LoVo (cell line): Measurements from ENCODE around the gene ENKUR.
"Not testable (repeated sequence)": the region's sequence is repeated elsewhere in the genome, so short reads cannot be mapped to it uniquely, and the experiment has no call there.

Experiments
- DNase-seq: peaks from one replicate; pipeline ENCODE4 v3.0.0-alpha.2; 2016; ENCODE audit warnings: low spot score

The ENKUR gene

DNA sequence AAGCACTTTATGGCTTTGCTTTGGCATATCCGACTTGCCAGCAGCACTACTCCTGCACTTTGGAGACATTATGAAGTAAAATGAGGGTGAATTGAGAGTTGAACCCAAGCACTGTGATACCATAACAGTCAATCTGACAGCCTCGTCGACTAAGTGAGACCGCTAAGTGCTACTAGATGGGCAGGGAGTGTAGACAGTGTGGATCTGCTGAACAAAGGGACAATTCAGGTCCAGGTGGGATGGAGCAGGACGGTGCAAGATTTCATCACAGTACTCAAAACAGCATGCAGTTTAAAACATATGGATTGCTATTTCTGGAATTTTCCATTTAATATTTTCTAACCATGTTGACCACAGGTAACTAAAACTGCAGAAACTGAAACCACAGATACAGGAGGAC is 42.8 kb downstream of the ENKUR start:
- no peak for DNase-seq

- DNase-seq, result no peak
Measured at GRCh38 chr10:24971374-24971773, 44.6 kb downstream of the ENKUR start.

DNA sequence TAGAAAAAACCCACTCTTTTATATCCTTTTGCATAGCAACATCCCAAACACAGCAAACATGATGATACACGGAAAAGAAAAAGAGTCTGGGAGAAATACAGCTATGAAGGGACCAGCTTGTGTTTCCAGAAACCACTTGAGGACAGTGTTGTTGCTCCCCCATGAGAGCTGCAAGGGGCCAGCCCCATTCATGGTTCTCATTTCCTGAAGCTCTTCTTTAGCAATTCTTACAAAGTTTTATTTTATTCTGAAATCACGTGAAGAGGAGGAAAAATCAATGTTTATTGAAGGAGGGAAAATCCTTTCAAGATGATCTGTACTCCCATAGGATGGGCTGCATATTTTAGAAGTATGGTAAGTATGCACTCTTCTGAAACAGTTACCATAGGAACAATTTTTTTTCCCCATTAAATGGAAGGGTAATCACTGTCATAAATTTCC is 46.1 kb downstream of the ENKUR start:
- no peak for DNase-seq

- DNase-seq, result not testable (repeated sequence)
Measured at GRCh38 chr10:24968951-24969350, 47.0 kb downstream of the ENKUR start.

DNA sequence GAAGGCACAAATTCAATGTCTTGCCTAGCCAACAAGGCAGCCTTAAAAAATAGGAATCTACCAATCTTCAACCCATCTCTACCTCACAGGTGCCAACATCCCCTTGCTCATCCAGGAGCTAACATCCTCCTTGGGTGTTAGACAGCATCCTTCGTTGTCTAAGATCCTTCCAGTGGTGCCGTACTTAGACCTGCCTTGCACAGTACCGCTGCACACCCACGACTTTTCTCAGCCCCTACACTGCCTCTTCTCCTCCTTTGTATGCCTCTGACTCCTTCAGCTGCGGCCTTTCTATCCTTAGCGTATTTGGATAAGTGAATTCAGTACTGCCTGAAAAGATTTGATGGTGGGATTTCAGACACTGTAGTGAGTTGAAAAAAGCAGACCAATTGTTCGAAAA is 47.6 kb downstream of the ENKUR start:
- DNase-seq, result no peak

DNA sequence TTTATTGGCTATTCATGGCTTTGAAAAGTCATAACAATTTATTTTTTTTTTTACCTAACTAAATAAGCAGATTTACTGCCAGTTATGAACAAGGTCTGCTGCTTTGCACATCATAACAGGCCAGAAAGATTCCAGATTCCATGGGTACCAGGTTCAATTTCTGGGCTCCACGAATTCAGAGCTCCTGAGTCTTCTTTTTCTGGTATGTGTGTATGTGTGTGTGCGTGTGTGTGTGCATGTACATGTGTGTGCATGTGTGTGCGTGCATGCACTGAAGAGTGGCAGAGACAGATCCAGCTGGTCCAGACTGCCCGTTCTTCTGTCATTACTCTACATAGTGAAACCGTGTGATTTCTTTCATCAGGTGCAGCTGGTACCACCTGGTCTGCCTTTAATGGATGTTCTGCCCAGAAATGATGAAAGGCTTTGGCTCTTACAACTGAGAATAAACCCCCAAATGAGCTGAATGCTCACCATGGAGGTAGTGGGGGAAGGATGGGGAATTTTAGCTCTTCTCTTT is 48.9 kb downstream of the ENKUR start:
- no peak for DNase-seq

GRCh38 chr10:24965051-24965450 is 50.9 kb downstream of the ENKUR start:
- DNase-seq, result no peak

DNA sequence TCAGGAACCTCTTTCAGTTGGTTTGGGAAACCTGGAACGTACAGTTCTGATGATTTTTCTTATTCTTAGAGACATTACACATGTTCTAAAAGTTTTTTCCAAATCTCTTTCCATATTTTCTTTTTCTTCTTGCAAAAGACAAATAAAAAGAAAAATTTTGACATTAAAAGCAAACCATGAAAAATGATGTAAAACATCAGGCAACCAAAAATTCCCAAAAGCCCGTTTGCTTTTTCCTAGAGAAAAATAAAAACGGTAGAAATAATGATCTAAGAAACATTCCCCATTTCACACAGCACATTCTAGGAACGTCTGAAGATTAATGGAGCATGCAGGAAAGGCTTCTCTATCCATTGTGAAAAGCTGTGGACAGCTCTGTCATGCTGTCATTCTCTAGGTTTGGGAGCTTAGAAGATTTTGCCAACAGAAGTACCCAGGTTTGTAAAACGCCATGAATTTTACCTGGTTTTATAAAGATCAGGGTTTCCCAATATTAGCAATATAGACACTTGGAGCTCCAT is 52.4 kb downstream of the ENKUR start:
- DNase-seq, result no peak

DNA sequence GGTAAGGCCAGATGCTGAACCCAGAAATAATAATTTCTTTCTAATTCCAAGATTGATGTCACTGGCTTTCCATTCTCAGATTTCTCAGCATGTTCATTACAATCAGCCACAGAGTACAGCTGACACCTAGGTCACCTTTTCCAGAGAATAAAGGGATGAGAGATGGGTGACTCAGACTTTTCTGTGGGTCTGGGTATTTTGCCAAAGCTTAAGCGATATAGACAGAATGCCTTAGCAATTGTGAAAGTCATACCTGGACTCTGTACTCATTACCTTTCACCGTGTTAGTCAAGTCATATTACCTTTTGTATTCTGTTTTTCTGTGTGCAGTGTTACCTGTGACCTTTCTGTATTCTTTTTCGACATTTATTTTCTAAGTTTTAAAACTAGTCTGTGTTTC is 53.0 kb downstream of the ENKUR start:
- DNase-seq, result peak; percentile 90

GRCh38 chr10:24961582-24961981 is 54.4 kb downstream of the ENKUR start:
- no peak for DNase-seq

- no peak for DNase-seq
Measured at GRCh38 chr10:24959382-24959730, 56.6 kb downstream of the ENKUR start.

DNA sequence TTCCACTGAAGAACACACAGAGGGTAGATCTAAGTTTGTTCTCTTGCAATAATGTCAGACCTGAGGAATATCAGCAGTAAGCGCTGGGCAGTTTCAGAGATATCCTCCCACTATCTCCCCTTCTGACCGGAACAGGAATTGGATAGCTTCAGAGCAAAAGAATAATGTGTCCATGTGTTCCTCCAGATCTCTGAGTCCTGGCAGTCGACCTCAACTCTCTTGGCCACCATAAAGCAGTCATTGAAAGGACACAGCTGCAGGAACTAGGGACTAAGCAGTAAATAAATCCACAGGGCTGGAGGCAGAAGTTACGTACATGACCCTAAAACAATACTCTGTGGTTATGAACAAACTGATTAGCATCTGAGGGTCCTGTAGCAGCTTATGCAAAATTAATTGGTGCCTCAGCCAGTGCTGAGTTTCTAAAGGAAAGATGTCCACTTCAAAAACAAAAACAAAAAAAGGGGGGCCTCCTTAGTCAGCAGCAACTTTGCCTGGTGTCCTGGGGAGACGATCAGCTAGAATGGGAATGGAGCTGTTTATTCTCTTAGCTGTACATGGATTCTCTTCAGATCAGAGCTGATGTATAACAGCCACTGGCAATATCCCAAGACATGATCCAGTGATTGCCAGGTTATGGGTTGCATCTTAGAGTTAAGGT is 57.1 kb downstream of the ENKUR start:
- DNase-seq, result no peak

- DNase-seq, result peak; percentile 50
Measured at GRCh38 chr10:24958091-24958720, 57.8 kb downstream of the ENKUR start.

- not testable (repeated sequence) for DNase-seq
Measured at GRCh38 chr10:24957624-24958051, 58.3 kb downstream of the ENKUR start.

- no peak for DNase-seq
Measured at GRCh38 chr10:24953675-24954074, 62.3 kb downstream of the ENKUR start.

GRCh38 chr10:24952707-24953645 is 63.0 kb downstream of the ENKUR start:
- DNase-seq, result peak; percentile 37

DNA sequence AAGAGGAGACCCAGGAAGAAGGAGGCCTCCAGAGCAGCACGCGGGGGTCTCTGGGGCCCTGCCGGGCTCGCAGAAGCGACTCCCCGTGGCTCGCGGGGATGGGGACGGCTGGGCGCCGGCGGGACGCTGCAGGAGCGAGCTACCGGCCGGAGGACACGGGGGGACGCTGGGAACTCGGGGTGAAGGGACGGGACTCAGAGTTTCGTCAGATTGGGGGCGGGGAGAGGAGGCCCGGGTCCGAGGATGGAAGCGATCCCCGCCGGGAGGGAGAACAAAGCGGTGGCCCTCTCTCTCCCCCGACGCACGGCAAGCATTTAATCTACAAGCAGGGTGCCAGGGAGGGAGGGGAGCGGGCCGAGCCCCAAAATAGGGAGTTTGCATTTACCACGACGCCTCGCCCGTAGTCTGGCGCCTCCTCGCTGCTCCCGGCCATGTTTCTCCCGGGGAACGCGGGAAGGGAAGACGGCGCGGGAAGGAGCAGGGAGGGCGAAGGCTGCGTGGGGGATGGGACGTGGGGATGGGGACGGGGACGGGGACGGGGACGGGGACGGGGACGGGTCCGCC is 63.7 kb downstream of the ENKUR start, which contains the start of gene PRTFDC1:
PRTFDC1 (minus strand) TSS at position 464 of the 564 bp plus-strand sequence; CDS start at position 433, 31 bp downstream.
- DNase-seq, result peak; percentile 29

DNA sequence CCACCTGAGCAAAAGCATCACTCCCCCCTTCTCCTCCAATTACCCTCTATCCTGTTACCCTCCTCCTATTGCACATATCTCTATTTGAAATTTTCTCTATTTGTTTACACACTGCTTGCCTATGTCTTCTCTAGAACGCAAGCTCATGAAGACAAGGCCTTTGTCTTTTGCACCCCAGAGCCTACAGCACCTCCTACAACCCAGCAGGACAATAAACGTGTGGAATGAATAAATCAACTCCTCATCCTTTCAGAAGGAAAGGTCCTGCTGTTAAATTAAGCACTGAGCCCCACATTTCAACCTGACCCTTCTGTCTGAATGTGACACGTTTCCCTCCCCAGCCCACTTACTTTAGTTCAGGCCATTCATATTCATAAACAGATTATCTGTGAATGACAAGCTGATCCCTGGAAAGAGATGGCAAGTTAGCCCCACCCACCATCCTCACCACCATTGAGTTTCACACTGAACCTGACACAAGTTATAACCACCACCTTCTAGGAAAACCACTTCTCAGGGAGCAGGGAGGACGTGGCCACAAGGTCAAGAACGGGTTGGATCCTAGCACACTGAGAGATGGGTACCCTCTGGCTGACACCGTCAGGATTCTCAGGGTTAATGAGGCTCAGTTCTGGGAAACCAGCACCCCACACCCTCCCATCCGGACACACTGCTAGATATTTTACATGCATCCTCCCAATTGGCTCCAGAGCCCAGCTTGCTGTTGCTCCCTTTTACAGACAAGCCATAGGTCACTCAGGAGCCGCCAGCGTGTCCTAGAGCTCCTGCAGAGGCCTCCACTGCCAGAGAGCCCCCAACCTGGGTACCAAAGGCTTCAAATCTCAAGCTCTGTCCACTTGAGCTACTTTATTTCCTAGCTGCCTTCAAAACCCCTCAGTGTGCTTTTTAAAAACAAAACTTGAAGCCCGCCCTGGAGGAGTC is 64.5 kb downstream of the ENKUR start:
- no peak for DNase-seq

GRCh38 chr10:24950439-24950838 is 65.5 kb downstream of the ENKUR start:
- DNase-seq, result no peak

GRCh38 chr10:24949616-24950015 is 66.3 kb downstream of the ENKUR start:
- no peak for DNase-seq
